ENCODE data around the gene TRIM33.

TRIM33 gene

DNA sequence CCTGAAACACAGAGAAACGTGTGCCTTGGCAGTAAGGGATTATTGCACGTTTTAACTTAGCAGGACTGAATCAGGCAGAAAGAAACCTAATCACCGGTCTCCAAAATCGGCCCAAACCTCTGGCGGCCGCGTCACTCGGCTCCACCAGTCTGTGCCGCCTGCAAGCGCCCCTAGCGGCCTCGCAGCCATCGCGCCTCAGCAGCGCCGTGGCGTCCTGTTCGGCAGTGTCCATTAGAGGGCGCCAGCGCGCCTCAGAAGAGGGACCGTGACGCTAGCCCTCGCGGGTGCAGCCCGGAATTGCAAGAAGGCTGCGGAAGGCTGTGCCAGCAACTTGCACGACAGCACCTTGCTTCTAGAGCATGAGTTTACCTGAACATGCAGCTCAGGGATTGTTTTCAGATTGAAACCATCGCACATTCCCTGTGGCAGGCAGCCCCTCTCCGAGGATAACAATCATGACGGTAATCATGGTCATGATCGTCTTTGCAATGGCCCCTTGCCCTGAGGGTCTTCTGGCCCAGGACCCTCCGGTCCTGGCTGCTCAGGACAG, 164.4 kb downstream of the TRIM33 start:
- DNase-seq = peak; percentile 98

DNA sequence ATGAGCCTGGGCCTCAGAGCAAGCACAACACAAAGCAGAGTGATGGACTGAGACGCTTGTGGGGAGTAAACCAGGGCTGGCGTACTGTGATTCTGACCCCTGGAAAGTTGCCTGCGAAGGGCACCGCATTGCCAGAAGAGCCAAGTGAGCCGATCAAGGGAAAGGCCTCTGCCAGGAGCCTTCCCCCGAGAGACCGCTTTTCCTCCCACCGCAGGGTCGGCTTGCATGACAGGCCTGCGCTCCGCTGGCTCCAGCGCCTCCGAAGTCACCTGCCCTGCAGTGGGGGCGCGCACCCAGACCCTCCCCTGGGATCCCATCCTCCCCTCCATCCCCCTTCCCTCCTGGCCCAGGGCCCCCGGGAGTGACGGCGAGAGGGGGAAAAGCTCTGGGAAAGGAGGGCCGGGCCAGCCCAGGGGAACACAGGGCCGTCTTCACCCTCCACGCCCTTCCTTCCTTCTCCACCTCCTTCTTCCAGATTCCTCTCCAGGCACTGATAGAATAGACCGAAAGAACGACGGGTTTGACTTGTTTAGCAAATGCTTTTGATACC, 165.0 kb downstream of the TRIM33 start:
- no peak for DNase-seq

DNA sequence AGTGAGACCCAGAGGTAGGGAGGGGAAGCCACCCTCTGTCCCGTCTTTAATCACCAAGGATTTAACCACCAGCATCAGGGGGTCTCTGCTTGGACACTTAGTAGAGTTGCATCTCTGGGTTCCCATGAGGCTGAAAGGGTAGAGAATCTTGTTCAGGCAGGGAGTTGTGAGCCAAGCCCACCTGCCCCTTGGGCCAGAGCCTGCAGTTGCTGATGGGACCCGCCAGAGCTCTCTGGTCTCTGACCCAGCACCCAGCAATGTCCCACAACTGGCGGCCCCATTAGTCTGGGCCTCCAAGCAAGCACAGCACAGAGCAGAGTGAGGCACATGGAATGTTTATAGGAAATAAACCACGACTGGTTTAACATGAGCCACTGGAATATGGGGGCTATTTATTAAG, 166.3 kb downstream of the TRIM33 start:
- DNase-seq = no peak
